IPS-18a (cell line): ENCODE results near the gene PRKCZ.

Source experiments
- H3K27ac ChIP-seq: one replicate; pipeline ENCODE4 v1.5.1; 2013; ENCODE audit warnings: low read length
- H3K27me3 ChIP-seq: one replicate; pipeline ENCODE4 v1.6.1; 2013; ENCODE audit warnings: mild to moderate bottlenecking, low read length; ENCODE audit not compliant: control insufficient read depth, insufficient read depth
- H3K36me3 ChIP-seq: one replicate; pipeline ENCODE4 v1.6.1; 2013; ENCODE audit warnings: low read depth, low read length; ENCODE audit not compliant: control insufficient read depth
- H3K4me1 ChIP-seq: one replicate; pipeline ENCODE4 v1.6.1; 2013; ENCODE audit warnings: low read depth, low read length; ENCODE audit not compliant: control insufficient read depth
- H3K4me3 ChIP-seq: one replicate; pipeline ENCODE4 v1.5.1; 2013; ENCODE audit warnings: low read length
- H3K9ac ChIP-seq: one replicate; pipeline ENCODE4 v1.6.1; 2013; ENCODE audit warnings: mild to moderate bottlenecking, low read length, moderate library complexity
- H3K9me3 ChIP-seq: one replicate; pipeline ENCODE4 v1.6.1; 2013; ENCODE audit warnings: low read depth, low read length; ENCODE audit not compliant: control insufficient read depth

The PRKCZ gene

DNA sequence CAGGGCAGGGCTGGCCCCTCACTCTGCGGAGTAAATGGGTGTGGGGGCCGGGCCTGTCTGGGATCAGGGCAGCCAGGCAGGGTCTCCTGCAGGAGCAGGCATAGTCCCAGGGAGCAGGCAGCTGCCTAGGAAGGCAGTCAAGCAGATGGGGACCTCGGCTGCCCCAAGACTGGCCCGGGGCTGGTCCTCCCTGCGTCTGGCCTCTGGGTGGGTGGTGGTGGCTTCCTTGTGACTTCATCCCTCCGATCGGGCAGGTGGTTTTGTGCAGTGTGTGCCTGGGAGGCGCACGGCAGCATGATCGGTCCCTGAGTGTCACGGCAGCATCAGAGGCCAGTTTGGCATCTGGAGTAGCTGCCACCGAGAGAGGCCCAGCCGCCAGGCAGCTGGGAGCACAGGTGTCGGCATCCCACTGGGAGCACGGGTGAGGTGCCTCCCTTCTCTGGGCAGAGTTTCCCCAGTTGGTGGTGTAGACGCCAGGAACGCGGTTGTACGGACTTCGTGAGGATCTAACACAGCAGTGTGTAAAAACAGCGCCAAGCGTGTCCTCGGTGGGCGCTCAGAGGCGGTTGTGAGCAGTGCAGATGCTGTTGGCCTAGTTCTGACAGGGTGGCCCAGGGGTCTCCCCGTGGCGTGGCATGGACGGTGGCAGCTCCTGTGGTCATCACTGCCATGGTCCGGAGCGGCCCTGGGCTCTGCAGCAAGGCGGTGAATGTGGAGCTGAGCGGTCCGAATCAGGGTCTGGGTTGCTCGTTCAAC is 45.9 kb downstream of the PRKCZ start:
- Histone ChIP-seq H3K27ac (no peak overlapping the region), H3K36me3 (no peaks in the 10 kb centered on the region), H3K4me1 (peaks cover 4% of the 10 kb centered on the region), H3K9ac (no peak overlapping the region), H3K4me3 (no peak overlapping the region), H3K27me3 (no peaks in the 10 kb centered on the region), H3K9me3 (no peaks in the 10 kb centered on the region)

DNA sequence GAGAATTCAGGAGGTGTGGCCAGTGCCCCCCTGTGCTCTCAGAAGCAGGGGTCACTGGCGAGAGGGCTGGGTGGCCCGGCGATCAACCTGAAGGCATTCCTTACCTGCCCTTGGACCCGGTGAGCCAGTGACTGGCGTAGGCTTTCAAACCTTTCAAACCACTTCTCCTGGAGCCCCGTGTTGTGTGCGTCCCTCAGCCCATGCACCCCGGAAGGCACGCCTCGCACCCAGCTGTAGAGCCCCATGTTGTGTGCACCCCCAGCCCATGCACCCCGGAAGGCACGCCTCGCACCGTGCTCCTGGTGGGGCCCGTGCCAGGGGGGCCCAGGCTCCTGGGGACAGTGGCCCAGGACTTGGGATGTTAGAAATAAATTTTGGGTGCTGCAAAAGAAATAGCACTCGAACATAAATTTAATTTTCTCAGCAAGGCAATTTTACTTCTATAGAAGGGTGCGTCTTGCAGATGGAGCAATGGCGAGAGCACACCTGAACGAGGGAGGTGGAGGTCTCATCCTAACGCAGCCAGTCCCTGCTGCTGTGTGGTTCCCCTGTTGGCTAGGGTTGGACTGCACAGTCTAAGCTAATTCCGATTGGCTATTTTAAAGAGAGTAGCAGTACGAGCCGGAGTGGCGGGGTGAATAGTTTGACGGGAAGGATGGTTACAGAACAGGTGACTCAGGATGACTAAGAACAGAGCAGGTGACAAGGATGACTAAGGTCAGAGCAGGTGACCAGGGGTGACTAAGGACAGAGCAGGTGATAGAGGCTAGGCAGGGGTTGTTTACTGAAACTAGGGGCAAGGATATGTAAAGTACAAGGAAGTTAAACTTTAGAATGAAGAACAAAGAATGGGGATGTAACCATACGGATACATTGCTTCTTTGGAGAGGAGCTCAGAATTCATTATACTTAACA is 47.4 kb downstream of the PRKCZ start:
- H3K9ac ChIP-seq, result no peak overlapping the region
- no peaks in the 10 kb centered on the region for H3K4me1 ChIP-seq
- H3K9me3 ChIP-seq, result no peaks in the 10 kb centered on the region
- no peak overlapping the region for H3K4me3 ChIP-seq
- no peaks in the 10 kb centered on the region for H3K36me3 ChIP-seq
- H3K27me3 ChIP-seq, result no peaks in the 10 kb centered on the region
- H3K27ac ChIP-seq, result no peak overlapping the region

DNA sequence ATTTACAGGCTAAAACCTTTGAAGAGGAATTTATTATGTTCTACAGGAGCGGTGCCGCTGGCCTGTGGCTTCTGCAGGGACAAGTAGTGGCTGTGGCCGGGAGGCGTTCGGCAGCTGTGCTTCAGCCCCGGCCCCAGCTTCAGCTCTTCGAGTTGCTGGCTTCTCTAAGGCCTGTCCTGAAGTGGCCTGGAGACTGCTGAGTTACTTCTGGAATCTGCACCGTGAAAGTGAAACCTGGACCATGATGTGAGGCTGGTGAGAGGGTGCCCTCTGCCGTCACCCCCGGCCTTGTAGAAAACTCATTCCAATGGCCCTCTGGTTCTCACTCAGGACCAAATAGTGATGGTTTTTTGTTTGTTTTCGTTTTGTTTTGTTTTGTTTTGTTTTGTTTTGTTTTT is 48.1 kb downstream of the PRKCZ start:
- no peaks in the 10 kb centered on the region for H3K27me3 ChIP-seq
- H3K36me3 ChIP-seq, result no peaks in the 10 kb centered on the region
- no peaks in the 10 kb centered on the region for H3K9me3 ChIP-seq
- H3K4me1 ChIP-seq, result no peaks in the 10 kb centered on the region
- H3K9ac ChIP-seq, result no peak overlapping the region
- H3K4me3 ChIP-seq, result no peak overlapping the region
- H3K27ac ChIP-seq, result no peak overlapping the region

GRCh38 chr1:2098839-2099785 is 48.9 kb downstream of the PRKCZ start:
- Histone ChIP-seq H3K4me3 (no peak overlapping the region), H3K4me1 (no peaks in the 10 kb centered on the region), H3K36me3 (no peaks in the 10 kb centered on the region), H3K27ac (no peak overlapping the region), H3K9me3 (no peaks in the 10 kb centered on the region), H3K27me3 (no peaks in the 10 kb centered on the region), H3K9ac (no peak overlapping the region)

DNA sequence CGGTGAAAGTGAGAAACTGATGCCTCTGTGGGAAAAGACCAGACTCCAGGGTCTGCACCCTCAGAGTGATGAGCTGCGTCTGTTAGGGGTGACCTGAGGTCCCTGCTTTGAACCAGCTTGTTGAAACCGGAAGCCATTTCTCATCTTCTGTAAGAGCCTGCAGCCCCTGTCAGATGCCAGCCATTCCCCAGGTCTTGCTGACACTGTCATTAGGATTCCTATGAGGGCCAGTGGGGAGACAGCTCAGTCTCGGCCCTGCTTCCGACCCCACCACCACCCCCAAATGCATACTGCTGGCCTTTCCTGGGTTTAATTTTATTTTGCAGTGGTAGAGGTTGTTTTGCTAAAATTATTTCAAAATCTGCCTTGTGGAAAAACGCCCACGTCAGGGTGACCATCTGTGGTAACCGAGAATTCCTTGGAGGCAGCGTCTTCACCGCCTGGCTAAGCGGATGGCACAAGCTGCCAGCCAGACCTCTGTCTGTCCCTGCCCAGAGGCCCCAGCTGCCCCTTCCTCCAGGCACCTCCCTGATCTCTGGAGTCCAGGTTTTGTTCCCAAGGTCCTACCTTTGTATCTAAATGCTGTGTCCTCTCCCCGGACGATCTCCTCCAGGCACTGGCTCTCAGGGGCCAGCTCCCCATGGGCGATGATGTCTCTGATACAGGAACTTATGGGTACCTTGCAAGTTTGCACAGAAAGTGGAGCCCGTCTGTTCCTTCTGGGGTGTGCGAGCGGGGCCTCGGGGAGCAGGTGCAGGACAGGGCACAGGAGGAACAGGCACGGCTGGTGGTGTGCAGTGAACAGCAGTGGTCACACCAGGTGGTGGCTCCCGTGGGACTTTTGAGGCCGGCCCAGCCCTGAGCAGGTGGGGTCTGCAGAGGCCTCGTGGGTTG is 49.9 kb downstream of the PRKCZ start:
- Histone ChIP-seq H3K27me3 (no peaks in the 10 kb centered on the region), H3K9ac (no peak overlapping the region), H3K27ac (no peak overlapping the region), H3K4me1 (no peaks in the 10 kb centered on the region), H3K9me3 (no peaks in the 10 kb centered on the region), H3K36me3 (no peaks in the 10 kb centered on the region), H3K4me3 (no peak overlapping the region)

GRCh38 chr1:2100780-2101108 is 50.5 kb downstream of the PRKCZ start:
- no peaks in the 10 kb centered on the region for H3K36me3 ChIP-seq
- no peaks in the 10 kb centered on the region for H3K27me3 ChIP-seq
- no peak overlapping the region for H3K4me3 ChIP-seq
- no peak overlapping the region for H3K9ac ChIP-seq
- H3K4me1 ChIP-seq, result no peaks in the 10 kb centered on the region
- H3K9me3 ChIP-seq, result no peaks in the 10 kb centered on the region
- H3K27ac ChIP-seq, result no peak overlapping the region

- H3K36me3 ChIP-seq, result peaks cover 3% of the 10 kb centered on the region
Observed at GRCh38 chr1:2101531-2101930, 51.3 kb downstream of the PRKCZ start.

GRCh38 chr1:2101946-2102345 is 51.7 kb downstream of the PRKCZ start:
- Histone ChIP-seq H3K9ac (no peak overlapping the region), H3K36me3 (peaks cover 7% of the 10 kb centered on the region), H3K9me3 (no peaks in the 10 kb centered on the region), H3K27me3 (no peaks in the 10 kb centered on the region), H3K4me1 (no peaks in the 10 kb centered on the region), H3K27ac (no peak overlapping the region), H3K4me3 (no peak overlapping the region)

More at GRCh38 chr1:2101531-2101930, 51.3 kb downstream of the PRKCZ start:
- Histone ChIP-seq H3K4me3 (no peak overlapping the region), H3K4me1 (no peaks in the 10 kb centered on the region), H3K27ac (no peak overlapping the region), H3K9me3 (no peaks in the 10 kb centered on the region), H3K9ac (no peak overlapping the region), H3K27me3 (no peaks in the 10 kb centered on the region)

DNA sequence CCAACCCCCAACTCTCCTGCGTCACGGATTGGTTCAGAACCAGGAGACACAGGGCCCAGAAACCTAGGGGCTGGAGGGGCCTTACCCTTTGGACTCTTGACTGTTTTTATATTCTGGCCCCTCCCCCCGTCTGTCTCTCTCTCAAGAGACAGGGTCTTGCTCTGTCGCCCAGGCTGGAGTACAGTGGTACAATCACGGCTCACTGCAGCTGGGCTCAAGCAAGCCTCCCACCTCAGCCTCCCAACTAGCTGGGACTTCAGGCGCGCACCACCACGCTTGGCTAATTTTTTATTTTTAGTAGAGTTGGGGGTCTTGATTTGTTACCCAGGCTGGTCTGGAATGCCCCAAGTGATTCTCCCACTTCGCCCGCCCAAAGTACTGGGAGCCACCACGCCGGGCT is 52.5 kb downstream of the PRKCZ start:
- no peaks in the 10 kb centered on the region for H3K4me1 ChIP-seq
- H3K9ac ChIP-seq, result no peak overlapping the region
- H3K9me3 ChIP-seq, result no peaks in the 10 kb centered on the region
- no peak overlapping the region for H3K4me3 ChIP-seq
- no peak overlapping the region for H3K27ac ChIP-seq
- H3K36me3 ChIP-seq, result peaks cover 9% of the 10 kb centered on the region
- H3K27me3 ChIP-seq, result no peaks in the 10 kb centered on the region

- Histone ChIP-seq H3K27ac (no peak overlapping the region), H3K9ac (no peak overlapping the region), H3K4me1 (no peaks in the 10 kb centered on the region), H3K9me3 (no peaks in the 10 kb centered on the region), H3K36me3 (peaks cover 9% of the 10 kb centered on the region), H3K27me3 (no peaks in the 10 kb centered on the region), H3K4me3 (no peak overlapping the region)
Observed at GRCh38 chr1:2103266-2103900, 53.2 kb downstream of the PRKCZ start.
